Fibroblast of lung (primary cell): Measurements from ENCODE around the gene RPL13A. TPM values are rescaled to one million over a fixed set of nuclear protein-coding genes. Genes with fewer than 3 reads are reported as not detected.

ENCODE experiments used
- DNase-seq, 2 donors: peaks; one replicate each; pipeline versions ENCODE4 v3.0.0 to v3.0.0-alpha.2; 2010; ENCODE audit warnings: low read depth in 2 of 2
- H2AFZ ChIP-seq: 2 replicates; pipeline ENCODE4 v1.5.1; 2012; ENCODE audit warnings: low read length, control low read depth, inconsistent platforms
- H3K27ac ChIP-seq: 2 replicates; pipeline ENCODE4 v1.5.1; 2011; ENCODE audit warnings: low read length, control low read depth; ENCODE audit not compliant: insufficient read depth
- H3K27me3 ChIP-seq: 2 replicates; pipeline ENCODE4 v1.5.1; 2011; ENCODE audit warnings: mild to moderate bottlenecking, low read length; ENCODE audit not compliant: control insufficient read depth, insufficient read depth
- H3K36me3 ChIP-seq: 2 replicates; pipeline ENCODE4 v1.5.1; 2011; ENCODE audit warnings: low read length; ENCODE audit not compliant: control insufficient read depth, insufficient read depth
- H3K4me1 ChIP-seq: 2 replicates; pipeline ENCODE4 v1.5.1; 2011; ENCODE audit warnings: low read length; ENCODE audit not compliant: control insufficient read depth, insufficient read depth; ENCODE audit errors: extremely low read depth
- H3K4me2 ChIP-seq: 2 replicates; pipeline ENCODE4 v1.5.1; 2011; ENCODE audit warnings: low read length, control low read depth; ENCODE audit not compliant: insufficient read depth; ENCODE audit errors: extremely low read depth
- H3K4me3 ChIP-seq, 4 experiments: fragments of 200-600 bp in 1 of 4; sonication (generic) in 1 of 4; replicated peaks in 1 of 4; 2 replicates each; pipeline ENCODE4 v1.5.1; 2011 to 2016; ENCODE audit warnings: low read length in 4 of 4, low read depth in 3 of 4, mild to moderate bottlenecking in 3 of 4, control low read depth in 2 of 4, inconsistent platforms in 1 of 4, mixed read lengths in 1 of 4; ENCODE audit not compliant: insufficient read depth in 1 of 4; ENCODE audit errors: control extremely low read depth in 1 of 4
- H3K79me2 ChIP-seq: 2 replicates; pipeline ENCODE4 v1.5.1; 2012; ENCODE audit warnings: mild to moderate bottlenecking, low read length, inconsistent platforms; ENCODE audit not compliant: control insufficient read depth, insufficient read depth
- H3K9ac ChIP-seq: 2 replicates; pipeline ENCODE4 v1.5.1; 2011; ENCODE audit warnings: mild to moderate bottlenecking, low read length, control low read depth; ENCODE audit not compliant: insufficient read depth
- H3K9me3 ChIP-seq: 2 replicates; pipeline ENCODE4 v1.5.1; 2012; ENCODE audit warnings: low read depth, low read length; ENCODE audit not compliant: control insufficient read depth, insufficient read depth
- H4K20me1 ChIP-seq: 2 replicates; pipeline ENCODE4 v1.5.1; 2011; ENCODE audit warnings: low read length; ENCODE audit not compliant: control insufficient read depth, insufficient read depth; ENCODE audit errors: extremely low read depth
- CTCF ChIP-seq, 2 donors: IDR thresholded peaks in 1 of 2; conservative IDR thresholded peaks in 1 of 2; 1 replicate in 1 of 2; 2 replicates in 1 of 2; pipeline ENCODE4 v1.5.1; 2011 to 2012; ENCODE audit warnings: low read length in 2 of 2, control low read depth in 1 of 2, inconsistent platforms in 1 of 2, low read depth in 1 of 2, mild to moderate bottlenecking in 1 of 2
- EZH2 ChIP-seq: IDR thresholded peaks from 2 replicates; pipeline ENCODE4 v1.5.1; 2012; ENCODE audit warnings: low read length, control low read depth, mild to moderate bottlenecking; ENCODE audit errors: missing control alignments
- polyA plus RNA-seq, 2 donors: library from polyadenylated mRNA; depleted of rRNA in 1 of 2; stranded (reverse) in 1 of 2; unstranded in 1 of 2; fragments of >200 nt; gene quantifications; 2 replicates each; pipeline ENCODE4 v1.2.1, GENCODE V29; 2011 to 2012; ENCODE audit warnings: missing spikeins in 1 of 2
- total RNA-seq: library from RNA; depleted of rRNA; stranded (reverse); fragments of >200 nt; gene quantifications from 2 replicates; pipeline ENCODE4 v1.2.1, GENCODE V29; 2014

RPL13A gene
- total and polyA plus RNA-seq, 2 donors (not counting 1 experiment from before 2014, with no cell fraction given) = 1,418 to 3,385 TPM

GRCh38 chr19:49486232-49486631 is 1.2 kb upstream of the RPL13A start:
- H3K4me2 ChIP-seq = no peak overlapping the region
- peaks cover 10% of the 10 kb centered on the region for H3K4me1 ChIP-seq
- H2AFZ ChIP-seq = no peak overlapping the region
- no peak overlapping the region for H3K9ac ChIP-seq
- peaks cover 38% of the 10 kb centered on the region for H3K79me2 ChIP-seq
- no peak for DNase-seq
- peaks cover 4% of the 10 kb centered on the region for H4K20me1 ChIP-seq
- no peak overlapping the region for H3K4me3 ChIP-seq
- H3K9me3 ChIP-seq = no peaks in the 10 kb centered on the region
- no peaks in the 10 kb centered on the region for H3K27me3 ChIP-seq
- H3K36me3 ChIP-seq = peaks cover 19% of the 10 kb centered on the region
- no peak overlapping the region for H3K27ac ChIP-seq
- TF ChIP-seq CTCF (conservative IDR thresholded peaks at IDR 0.05 in 1 of 2, IDR thresholded peaks at IDR 0.05 in 1 of 2; ENCODE audit: low read depth in 1 of 2, low read length in 2 of 2) = no peak
- TF ChIP-seq EZH2 = no peak

GRCh38 chr19:49486710-49487276 is 615 bp upstream of the RPL13A start:
- DNase-seq = no peak
- Histone ChIP-seq H3K4me2 (no peak overlapping the region), H3K27ac (no peak overlapping the region), H3K4me1 (peaks cover 10% of the 10 kb centered on the region), H3K9me3 (no peaks in the 10 kb centered on the region), H4K20me1 (peaks cover 4% of the 10 kb centered on the region), H3K79me2 (peaks cover 40% of the 10 kb centered on the region), H2AFZ (peak overlapping the region; percentile 49), H3K36me3 (peaks cover 23% of the 10 kb centered on the region), H3K27me3 (no peaks in the 10 kb centered on the region), H3K9ac (no peak overlapping the region), H3K4me3 (no peak overlapping the region)
- no peak for TF ChIP-seq CTCF (conservative IDR thresholded peaks at IDR 0.05 in 1 of 2, IDR thresholded peaks at IDR 0.05 in 1 of 2; ENCODE audit: low read depth in 1 of 2, low read length in 2 of 2)
- no peak for TF ChIP-seq EZH2

GRCh38 chr19:49488046-49488862 is 846 bp downstream of the RPL13A start:
- Histone ChIP-seq H4K20me1 (peaks cover 4% of the 10 kb centered on the region), H3K36me3 (peaks cover 27% of the 10 kb centered on the region), H3K27ac (peak overlapping the region; percentile 90), H3K9ac (peak overlapping the region; percentile 83), H3K79me2 (peaks cover 40% of the 10 kb centered on the region), H2AFZ (no peak overlapping the region), H3K4me2 (peak overlapping the region; percentile 86), H3K9me3 (no peaks in the 10 kb centered on the region), H3K27me3 (no peaks in the 10 kb centered on the region), H3K4me1 (peaks cover 10% of the 10 kb centered on the region), H3K4me3 (peak overlapping the region; percentile 77 to 95 (median 85))
- DNase-seq = no peak
- TF ChIP-seq CTCF (conservative IDR thresholded peaks at IDR 0.05 in 1 of 2, IDR thresholded peaks at IDR 0.05 in 1 of 2; ENCODE audit: low read depth in 1 of 2, low read length in 2 of 2) = no peak
